H1 (cell line): ENCODE data around the gene NUSAP1. TPM values are rescaled to one million over a fixed set of nuclear protein-coding genes. Genes with fewer than 3 reads are reported as not detected.

Source experiments
- CTCF ChIA-PET: fragments of 300-600 bp; sonication (Branson Sonifier 250); formaldehyde crosslinking; loops from one replicate; lab custom pipeline; 2021; ENCODE audit not compliant: partially characterized antibody; lab: Charles Lee
- POLR2A ChIA-PET: fragments of 300-600 bp; sonication (Branson Sonifier 250); formaldehyde crosslinking; loops from one replicate; lab custom pipeline; 2021; ENCODE audit warnings: inconsistent platforms; ENCODE audit not compliant: partially characterized antibody; lab: Charles Lee
- DNase-seq, 2 experiments: peaks; one replicate each; pipeline versions ENCODE4 v3.0.0 to v3.0.0-alpha.2; 2010 to 2022; ENCODE audit warnings: low spot score in 2 of 2, low read depth in 1 of 2, mixed read lengths in 1 of 2
- FAIRE-seq: peaks from 2 replicates; lab custom pipeline; 2011; peaks lifted over from hg19 to GRCh38; lab: Jason Lieb, UNC
- H2AFZ ChIP-seq: 2 replicates; pipeline ENCODE4 v1.8.1; 2012; ENCODE audit warnings: low read length, inconsistent platforms
- H2AK5ac ChIP-seq: 2 replicates; pipeline ENCODE4 v1.6.1; 2013; ENCODE audit warnings: low read depth, low read length
- H2BK120ac ChIP-seq: replicated peaks from 2 replicates; pipeline ENCODE3; 2013; ENCODE audit warnings: low read depth, low read length, inconsistent platforms
- H2BK12ac ChIP-seq: 2 replicates; pipeline ENCODE4 v1.6.1; 2013; ENCODE audit warnings: low read depth, low read length
- H2BK15ac ChIP-seq: 2 replicates; pipeline ENCODE4 v1.6.1; 2013; ENCODE audit warnings: low read length
- H2BK20ac ChIP-seq: 2 replicates; pipeline ENCODE4 v1.6.1; 2013; ENCODE audit warnings: low read length
- H2BK5ac ChIP-seq: 2 replicates; pipeline ENCODE4 v1.6.1; 2013; ENCODE audit warnings: low read depth, low read length
- H3K14ac ChIP-seq: 2 replicates; pipeline ENCODE4 v1.6.1; 2013; ENCODE audit warnings: inconsistent platforms; ENCODE audit not compliant: insufficient read length
- H3K18ac ChIP-seq: 2 replicates; pipeline ENCODE4 v1.6.1; 2013; ENCODE audit warnings: low read length; ENCODE audit errors: extremely low read depth
- H3K23ac ChIP-seq: 2 replicates; pipeline ENCODE4 v1.6.1; 2013; ENCODE audit warnings: inconsistent platforms; ENCODE audit not compliant: insufficient read length
- H3K23me2 ChIP-seq: 2 replicates; pipeline ENCODE4 v1.6.1; 2013; ENCODE audit warnings: low read depth, low read length
- H3K27ac ChIP-seq: 2 replicates; pipeline ENCODE4 v1.6.1; 2011; ENCODE audit warnings: low read depth, low read length, inconsistent platforms
- H3K27me3 ChIP-seq, 4 experiments: replicated peaks in 1 of 4; 1 replicate in 1 of 4; 2 replicates in 3 of 4; pipeline versions ENCODE4 v1.6.1 to v1.8.1; 2011 to 2013; ENCODE audit warnings: low read length in 3 of 4, mild to moderate bottlenecking in 3 of 4, inconsistent platforms in 2 of 4, mixed read lengths in 2 of 4, moderate library complexity in 1 of 4; ENCODE audit not compliant: control insufficient read depth in 3 of 4, insufficient read depth in 3 of 4; ENCODE audit errors: extremely low read depth in 1 of 4
- H3K36me3 ChIP-seq, 4 experiments: 2 replicates each; pipeline versions ENCODE4 v1.6.1 to v1.8.1; 2011 to 2013; ENCODE audit warnings: mild to moderate bottlenecking in 4 of 4, low read length in 3 of 4, moderate library complexity in 2 of 4, control low read depth in 1 of 4, inconsistent platforms in 1 of 4; ENCODE audit not compliant: insufficient read depth in 4 of 4, control insufficient read depth in 2 of 4
- H3K4ac ChIP-seq: replicated peaks from 2 replicates; pipeline ENCODE3; 2013; ENCODE audit warnings: low read length, low read depth, mixed read lengths, inconsistent platforms; ENCODE audit not compliant: insufficient read length
- H3K4me1 ChIP-seq, 4 experiments: replicated peaks in 1 of 4; 1 replicate in 1 of 4; 2 replicates in 3 of 4; pipeline versions ENCODE4 v1.6.1 to v1.8.1; 2011 to 2013; ENCODE audit warnings: low read length in 3 of 4, inconsistent platforms in 2 of 4, mixed read lengths in 1 of 4; ENCODE audit not compliant: insufficient read depth in 4 of 4, control insufficient read depth in 3 of 4
- H3K4me2 ChIP-seq, 2 experiments: 2 replicates each; pipeline versions ENCODE4 v1.6.1 to v1.8.1; 2011 to 2013; ENCODE audit warnings: low read depth in 2 of 2, low read length in 2 of 2, control low read depth in 1 of 2, inconsistent platforms in 1 of 2, mild to moderate bottlenecking in 1 of 2; ENCODE audit not compliant: insufficient read depth in 1 of 2
- H3K4me3 ChIP-seq, 4 experiments: fragments of 200-600, 300-600 bp in 1 of 4; sonication (generic), shearing (Covaris generic), sonication (Bioruptor Twin) in 1 of 4; 2 replicates each; pipeline versions ENCODE4 v1.5.1 to v1.8.1; 2011 to 2016; ENCODE audit warnings: low read length in 4 of 4, low read depth in 3 of 4, control low read depth in 2 of 4, inconsistent platforms in 2 of 4, mild to moderate bottlenecking in 2 of 4, mixed read lengths in 1 of 4, moderate library complexity in 1 of 4; ENCODE audit not compliant: insufficient read depth in 2 of 4; ENCODE audit errors: extremely low read depth in 1 of 4
- H3K56ac ChIP-seq: replicated peaks from 2 replicates; pipeline ENCODE3; 2013; ENCODE audit warnings: low read depth, mild to moderate bottlenecking, mixed read lengths, low read length, inconsistent platforms; ENCODE audit not compliant: insufficient read length
- H3K79me1 ChIP-seq: 2 replicates; pipeline ENCODE4 v1.6.1; 2013; ENCODE audit warnings: low read depth, low read length, control low read depth
- H3K79me2 ChIP-seq, 2 experiments: 2 replicates each; pipeline versions ENCODE4 v1.6.1 to v1.8.1; 2012 to 2013; ENCODE audit warnings: low read length in 2 of 2, mild to moderate bottlenecking in 2 of 2, inconsistent platforms in 1 of 2; ENCODE audit not compliant: insufficient read depth in 2 of 2, control insufficient read depth in 1 of 2
- H3K9ac ChIP-seq, 4 experiments: replicated peaks in 1 of 4; 1 replicate in 1 of 4; 2 replicates in 3 of 4; pipeline versions ENCODE4 v1.6.1 to v1.8.1; 2011 to 2013; ENCODE audit warnings: low read depth in 3 of 4, low read length in 3 of 4, control low read depth in 2 of 4, mild to moderate bottlenecking in 2 of 4, moderate library complexity in 2 of 4, inconsistent platforms in 1 of 4; ENCODE audit errors: extremely low read depth in 1 of 4
- H3K9me3 ChIP-seq, 2 experiments: 2 replicates each; pipeline versions ENCODE4 v1.6.1 to v1.8.1; 2012 to 2013; ENCODE audit warnings: mild to moderate bottlenecking in 2 of 2, moderate library complexity in 2 of 2, control low read depth in 1 of 2, inconsistent platforms in 1 of 2, low read depth in 1 of 2, low read length in 1 of 2, mixed read lengths in 1 of 2; ENCODE audit not compliant: insufficient read depth in 2 of 2
- H4K20me1 ChIP-seq, 2 experiments: replicated peaks in 1 of 2; 2 replicates each; pipeline versions ENCODE3 to v1.8.1; 2011 to 2013; ENCODE audit warnings: inconsistent platforms in 2 of 2, low read length in 2 of 2, mild to moderate bottlenecking in 1 of 2; ENCODE audit not compliant: insufficient read depth in 2 of 2, control insufficient read depth in 1 of 2
- H4K5ac ChIP-seq: 2 replicates; pipeline ENCODE4 v1.6.1; 2013; ENCODE audit warnings: low read length, low read depth, mixed read lengths, inconsistent platforms; ENCODE audit not compliant: insufficient read length
- H4K8ac ChIP-seq: 2 replicates; pipeline ENCODE4 v1.8.0; 2013; ENCODE audit warnings: mild to moderate bottlenecking, moderate library complexity, low read length, inconsistent platforms; ENCODE audit not compliant: insufficient read depth; ENCODE audit errors: extremely low read depth
- H4K91ac ChIP-seq: replicated peaks from 2 replicates; pipeline ENCODE3; 2013; ENCODE audit warnings: low read length, mixed read lengths, inconsistent platforms; ENCODE audit not compliant: insufficient read length
- SIN3A ChIP-seq, 2 experiments: IDR thresholded peaks in 1 of 2; conservative IDR thresholded peaks in 1 of 2; 2 replicates each; pipeline ENCODE4 v1.6.1; 2011 to 2012; ENCODE audit warnings: low read length in 2 of 2, improper control_type of control experiment in 1 of 2, low read depth in 1 of 2, mild to moderate bottlenecking in 1 of 2
- WGBS, 2 experiments: shearing (Covaris generic) in 1 of 2; methylation state at CpG; one replicate each; pipeline versions ENCODE4 v1.1.6 to v1.1.7; 2013 to 2015; ENCODE audit warnings: low lambda C conversion rate in 2 of 2, mixed read lengths in 2 of 2, inconsistent platforms in 1 of 2, low coverage in 1 of 2, missing lambda C conversion rate in 1 of 2; ENCODE audit not compliant: insufficient replicate concordance in 2 of 2, insufficient coverage in 1 of 2, insufficient read length in 1 of 2; ENCODE audit errors: extremely low coverage in 1 of 2, missing lambda C conversion rate in 1 of 2; 5-methylcytosine and 5-hydroxymethylcytosine counted together
- polyA plus RNA-seq, 7 experiments: library from polyadenylated mRNA; depleted of rRNA in 3 of 7; stranded (reverse) in 5 of 7; unstranded in 2 of 7; fragments of >200 nt in 5 of 7; fragments of 200-250 nt in 2 of 7; gene quantifications; 1 replicate in 5 of 7; 2 replicates in 1 of 7; 4 replicates in 1 of 7; pipeline versions ENCODE4 v1.2.1 to v1.2.3, GENCODE V29; 2011 to 2013; ENCODE audit warnings: missing spikeins in 2 of 7, mixed read lengths in 2 of 7
- total RNA-seq: library from RNA; stranded (reverse); fragmentation: NEBNext Ultra II Directional; extraction: Animal tissue kit (Norgen Biotek cat#: 25700); gene quantifications from 2 replicates; pipeline ENCODE4 v1.2.1, GENCODE V29; 2021
- TF ChIP-seq, protein P1 (sequence below): IDR thresholded peaks from 2 replicates; pipeline ENCODE4 v1.6.1; 2012; ENCODE audit warnings: inconsistent platforms

NUSAP1 gene
- total and polyA plus RNA-seq, 2 of the 8 experiments (the other 6 are each of a cell fraction or from before 2014, with no cell fraction given) = 60.8 to 144 TPM

DNA sequence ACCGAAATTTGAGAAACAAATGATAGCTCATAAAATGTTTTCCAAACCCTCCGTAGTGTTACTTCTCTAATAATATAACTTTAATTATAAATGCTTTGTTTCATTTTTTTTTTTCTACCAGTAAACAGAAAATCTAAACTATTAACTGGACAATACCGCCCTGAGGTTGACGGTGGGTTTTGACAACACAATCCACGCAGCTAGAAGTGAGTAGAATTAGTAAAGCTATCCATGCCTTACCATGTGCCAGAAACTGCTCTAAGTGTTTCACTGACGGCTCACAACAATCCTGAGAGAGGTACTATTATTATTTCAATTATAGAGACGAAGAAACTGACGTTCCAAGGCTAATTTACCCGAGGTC lies 69.2 kb downstream of the NUSAP1 start:
- H3K23ac ChIP-seq = no peak overlapping the region
- H3K9ac ChIP-seq = peak overlapping the region; percentile 35 to 83 (median 76)
- H2BK20ac ChIP-seq = no peak overlapping the region
- H4K91ac ChIP-seq = no peak overlapping the region
- H3K79me1 ChIP-seq = no peaks in the 10 kb centered on the region
- 0 out of 2 replicates have a peak overlapping the region, but pooled peaks have one; percentile 35 for H3K27ac ChIP-seq
- no peaks in the 10 kb centered on the region for H3K36me3 ChIP-seq
- H3K4me2 ChIP-seq = peak overlapping the region; percentile 72 to 79
- H4K8ac ChIP-seq = 0 out of 2 replicates have a peak overlapping the region, but pooled peaks have one; percentile 96
- H2BK120ac ChIP-seq = no peak overlapping the region
- peak overlapping the region; percentile 91 for H2AFZ ChIP-seq
- no peak overlapping the region for H2BK15ac ChIP-seq
- H3K9me3 ChIP-seq = no peaks in the 10 kb centered on the region
- H3K4me3 ChIP-seq = peak overlapping the region; percentile 70 to 93 (median 88)
- H2BK5ac ChIP-seq = peak overlapping the region; percentile 80; the same call in 1 of the 2 replicates
- H4K20me1 ChIP-seq = no peaks in the 10 kb centered on the region
- DNase-seq (no peak), FAIRE-seq (no peak)
- no peak overlapping the region for H3K18ac ChIP-seq
- H3K4ac ChIP-seq = no peak overlapping the region
- CTCF ChIA-PET = interaction anchor here (0.8 kb wide), 1 partner anchor 13 kb away, joined by 3 read pairs; no protein-coding TSS in a partner anchor
- no peak overlapping the region for H2BK12ac ChIP-seq
- 0 out of 2 replicates have a peak, but pooled peaks cover 2% of the 10 kb centered on the region for H3K23me2 ChIP-seq
- no peak overlapping the region for H3K14ac ChIP-seq
- H3K56ac ChIP-seq = no peak overlapping the region
- H2AK5ac ChIP-seq = no peak overlapping the region
- 21% methylated on average over 9 of the region's 9 CpGs; no CpG with 5 or more reads in 1 of the 2 experiments for WGBS, 2 experiments
- H3K79me2 ChIP-seq = no peaks in the 10 kb centered on the region
- H4K5ac ChIP-seq = no peak overlapping the region
- no peak for TF ChIP-seq SIN3A (conservative IDR thresholded peaks at IDR 0.05 in 1 of 2, IDR thresholded peaks at IDR 0.05 in 1 of 2; ENCODE audit: low read depth in 1 of 2, low read length in 2 of 2)
- TF ChIP-seq, protein P1, sequence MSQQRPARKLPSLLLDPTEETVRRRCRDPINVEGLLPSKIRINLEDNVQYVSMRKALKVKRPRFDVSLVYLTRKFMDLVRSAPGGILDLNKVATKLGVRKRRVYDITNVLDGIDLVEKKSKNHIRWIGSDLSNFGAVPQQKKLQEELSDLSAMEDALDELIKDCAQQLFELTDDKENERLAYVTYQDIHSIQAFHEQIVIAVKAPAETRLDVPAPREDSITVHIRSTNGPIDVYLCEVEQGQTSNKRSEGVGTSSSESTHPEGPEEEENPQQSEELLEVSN = no peak
- H3K27me3 ChIP-seq = no peaks in the 10 kb centered on the region
- POLR2A ChIA-PET = interaction anchor here (0.5 to 2.6 kb wide), 4 partner anchors 9 to 288 kb away, joined by 3 to 7 read pairs (median 4); no protein-coding TSS in a partner anchor
- H3K4me1 ChIP-seq = no peaks in the 10 kb centered on the region; a peak in 1 of 7 replicates
